NT2/D1 (cell line): ENCODE results near the gene FAM229B.

ENCODE experiments used
- DNase-seq: peaks from one replicate; pipeline ENCODE4 v3.0.0-alpha.2; 2011; ENCODE audit warnings: low read depth, low spot score
- H3K27me3 ChIP-seq: 2 replicates; pipeline ENCODE4 v1.6.0; 2011; ENCODE audit warnings: mild to moderate bottlenecking; ENCODE audit not compliant: insufficient read length, insufficient read depth
- H3K36me3 ChIP-seq: 2 replicates; pipeline ENCODE4 v1.6.1; 2011; ENCODE audit warnings: mild to moderate bottlenecking, low read length, mixed read lengths; ENCODE audit not compliant: insufficient read depth, insufficient read length
- H3K4me1 ChIP-seq: 2 replicates; pipeline ENCODE4 v1.5.1; 2011; ENCODE audit not compliant: insufficient read depth, insufficient read length
- H3K4me3 ChIP-seq: 2 replicates; pipeline ENCODE4 v1.5.1; 2011; ENCODE audit warnings: low read depth; ENCODE audit not compliant: insufficient read length
- H3K9ac ChIP-seq: 2 replicates; pipeline ENCODE4 v1.6.0; 2011; ENCODE audit warnings: low read depth; ENCODE audit not compliant: insufficient read length
- H3K9me3 ChIP-seq: 2 replicates; pipeline ENCODE4 v1.5.1; 2011; ENCODE audit warnings: mild to moderate bottlenecking, low read length; ENCODE audit not compliant: insufficient read depth
- SUZ12 ChIP-seq: IDR thresholded peaks from 2 replicates; pipeline ENCODE4 v1.6.1; 2011; ENCODE audit not compliant: insufficient read length, insufficient read depth; ENCODE audit errors: extremely low read depth
- YY1 ChIP-seq: IDR thresholded peaks from 2 replicates; pipeline ENCODE4 v1.6.1; 2011; ENCODE audit not compliant: insufficient read length, insufficient read depth
- ZNF274 ChIP-seq: IDR thresholded peaks from 2 replicates; pipeline ENCODE4 v1.6.1; 2011; ENCODE audit warnings: mild to moderate bottlenecking, low read depth, low read length

The FAM229B gene

DNA sequence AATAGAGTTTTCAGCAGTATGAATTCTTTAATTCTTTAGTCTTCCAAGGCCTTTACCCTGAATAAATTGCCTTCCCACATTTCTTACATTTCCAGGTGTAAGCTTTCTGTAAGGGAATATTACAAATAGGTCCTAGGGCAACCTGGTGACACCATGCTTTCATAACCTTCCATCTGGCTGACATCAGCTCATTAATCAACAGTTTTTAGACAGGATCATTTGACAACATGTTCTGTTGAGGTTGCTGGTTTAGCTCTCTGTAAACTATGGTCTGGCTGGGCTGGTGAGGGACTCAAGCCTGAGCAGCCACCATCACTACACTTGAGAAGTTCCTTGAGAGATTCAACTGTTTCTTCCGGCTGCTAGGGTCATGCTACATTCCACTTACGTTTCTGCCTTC is 19.2 kb downstream of the FAM229B start:
- TF ChIP-seq YY1 (no peak), SUZ12 (no peak), ZNF274 (no peak)
- Histone ChIP-seq H3K27me3 (no peaks in the 10 kb centered on the region), H3K4me1 (no peaks in the 10 kb centered on the region), H3K9ac (no peak overlapping the region), H3K36me3 (no peaks in the 10 kb centered on the region), H3K4me3 (no peak overlapping the region), H3K9me3 (no peaks in the 10 kb centered on the region)
- DNase-seq, result no peak

DNA sequence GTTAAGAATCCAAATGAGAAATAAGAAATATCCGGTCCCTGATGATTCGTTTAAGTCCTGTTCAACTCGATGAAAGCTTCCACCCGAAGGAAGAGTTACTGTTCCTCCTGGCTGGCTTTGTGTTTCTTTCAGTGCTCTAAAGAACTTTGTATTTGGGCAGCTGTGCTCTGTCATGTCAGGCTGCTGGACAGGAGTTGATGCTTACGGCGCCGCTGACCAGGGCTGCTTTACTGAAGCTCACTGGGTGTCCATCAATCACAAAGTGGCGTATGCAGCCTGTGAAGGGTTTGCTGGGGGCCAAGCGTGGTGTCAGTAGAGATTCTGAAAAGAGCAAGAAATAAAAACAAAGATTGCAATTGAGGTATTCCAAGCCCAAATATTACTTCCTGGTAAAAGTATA is 21.9 kb downstream of the FAM229B start:
- H3K36me3 ChIP-seq, result no peaks in the 10 kb centered on the region
- no peak overlapping the region for H3K9ac ChIP-seq
- no peak for DNase-seq
- no peaks in the 10 kb centered on the region for H3K4me1 ChIP-seq
- no peaks in the 10 kb centered on the region for H3K9me3 ChIP-seq
- H3K4me3 ChIP-seq, result no peak overlapping the region
- TF ChIP-seq SUZ12, result no peak
- TF ChIP-seq YY1, result no peak
- TF ChIP-seq ZNF274, result no peak
- no peaks in the 10 kb centered on the region for H3K27me3 ChIP-seq

DNA sequence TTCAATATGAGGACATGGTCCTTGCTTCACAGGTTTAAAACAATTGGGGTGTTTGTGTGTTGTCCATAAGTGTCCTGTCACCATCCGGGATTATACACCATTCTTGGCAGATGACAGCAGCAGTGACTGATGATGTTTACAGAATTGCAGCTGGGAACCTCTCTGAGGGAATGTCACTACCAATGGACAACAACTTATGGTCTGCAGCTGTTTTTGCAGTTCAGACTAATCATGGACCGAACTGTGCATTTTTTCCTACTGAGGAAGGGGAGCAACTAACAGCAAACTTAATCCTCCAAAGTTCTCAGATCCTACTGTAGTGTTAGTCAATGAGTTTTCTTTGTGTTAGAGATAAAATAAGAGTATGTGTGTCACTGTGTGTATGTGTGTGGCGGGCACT is 26.0 kb downstream of the FAM229B start:
- H3K9ac ChIP-seq, result no peak overlapping the region
- no peaks in the 10 kb centered on the region for H3K4me1 ChIP-seq
- no peak for TF ChIP-seq ZNF274
- TF ChIP-seq SUZ12, result no peak
- TF ChIP-seq YY1, result no peak
- DNase-seq, result no peak
- H3K27me3 ChIP-seq, result no peaks in the 10 kb centered on the region
- no peaks in the 10 kb centered on the region for H3K9me3 ChIP-seq
- H3K36me3 ChIP-seq, result no peaks in the 10 kb centered on the region
- no peak overlapping the region for H3K4me3 ChIP-seq

DNA sequence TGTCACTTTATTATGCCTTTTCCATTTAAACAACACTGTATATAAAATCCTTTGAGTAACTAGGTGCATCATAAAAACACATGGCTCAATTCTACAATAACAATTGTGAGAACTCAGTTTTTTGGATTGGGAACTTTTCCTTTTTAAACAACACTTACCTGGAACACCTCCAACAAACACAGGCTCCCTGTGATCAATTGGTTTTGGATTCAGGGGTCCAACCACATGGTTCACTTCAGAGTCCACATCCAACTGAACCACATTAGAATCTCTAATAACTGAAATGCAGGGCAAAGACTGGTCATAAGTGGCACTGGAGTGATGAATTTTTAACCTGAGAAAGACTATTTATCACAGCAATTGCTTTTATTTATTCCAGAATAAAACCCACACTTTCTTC is 26.5 kb downstream of the FAM229B start:
- no peak overlapping the region for H3K4me3 ChIP-seq
- H3K9ac ChIP-seq, result no peak overlapping the region
- no peaks in the 10 kb centered on the region for H3K27me3 ChIP-seq
- no peaks in the 10 kb centered on the region for H3K36me3 ChIP-seq
- H3K4me1 ChIP-seq, result no peaks in the 10 kb centered on the region
- no peak for DNase-seq
- no peak for TF ChIP-seq SUZ12
- H3K9me3 ChIP-seq, result no peaks in the 10 kb centered on the region

DNA sequence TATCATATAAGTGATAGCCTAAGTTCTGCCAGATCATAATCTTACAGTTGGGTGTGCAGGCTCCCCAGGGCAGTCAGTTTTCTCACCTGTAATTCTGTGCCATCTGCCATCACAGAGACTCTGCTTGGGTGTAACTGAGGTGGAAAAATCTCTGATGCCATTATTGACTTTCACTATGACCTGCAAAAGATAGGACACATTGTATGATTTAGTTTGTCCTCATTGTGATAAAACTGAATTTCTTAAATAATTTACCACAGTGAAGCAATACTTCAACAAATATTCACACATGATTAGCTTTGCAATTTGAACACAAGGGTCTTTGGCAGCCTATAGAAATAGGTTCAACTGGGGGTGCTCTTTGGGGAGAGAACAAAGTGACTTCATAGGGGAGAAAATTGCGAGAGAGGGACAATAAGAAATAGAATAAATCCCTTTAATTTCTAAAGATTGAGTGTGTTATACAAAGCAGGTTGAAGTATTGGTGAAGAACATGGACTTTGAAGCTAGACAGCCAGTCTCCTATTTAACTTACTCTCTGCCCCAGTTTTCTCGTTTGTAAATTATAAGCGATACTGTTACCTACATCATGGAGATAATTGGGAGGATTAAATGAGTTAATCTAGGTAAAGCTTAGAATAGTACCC is 27.3 kb downstream of the FAM229B start:
- no peak for DNase-seq
- Histone ChIP-seq H3K9me3 (no peaks in the 10 kb centered on the region), H3K36me3 (no peaks in the 10 kb centered on the region), H3K4me1 (no peaks in the 10 kb centered on the region), H3K4me3 (no peak overlapping the region), H3K27me3 (no peaks in the 10 kb centered on the region), H3K9ac (no peak overlapping the region)
- TF ChIP-seq YY1 (no peak), SUZ12 (no peak)

DNA sequence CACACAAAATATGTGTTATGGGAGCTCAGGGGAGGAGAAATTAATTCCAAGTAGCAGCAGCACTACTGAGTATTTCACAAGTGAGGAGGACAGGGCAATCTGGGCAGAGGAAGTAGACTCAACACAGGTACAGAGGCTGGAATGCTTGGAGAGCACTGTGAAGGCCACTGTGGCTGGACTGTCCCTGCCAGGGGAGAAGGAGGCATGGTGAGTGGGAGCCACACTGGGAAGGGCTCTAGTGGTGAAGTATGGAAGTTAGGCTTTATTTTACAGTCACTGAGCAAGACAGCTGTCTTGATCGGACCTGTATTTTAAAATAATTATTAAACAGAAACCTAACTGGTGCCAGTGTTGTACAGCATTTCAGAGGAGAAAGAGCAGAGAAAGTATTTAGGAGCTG is 28.8 kb downstream of the FAM229B start:
- no peaks in the 10 kb centered on the region for H3K27me3 ChIP-seq
- H3K36me3 ChIP-seq, result no peaks in the 10 kb centered on the region
- no peaks in the 10 kb centered on the region for H3K9me3 ChIP-seq
- H3K9ac ChIP-seq, result no peak overlapping the region
- no peak overlapping the region for H3K4me3 ChIP-seq
- TF ChIP-seq ZNF274, result no peak
- no peak for DNase-seq
- H3K4me1 ChIP-seq, result no peaks in the 10 kb centered on the region

DNA sequence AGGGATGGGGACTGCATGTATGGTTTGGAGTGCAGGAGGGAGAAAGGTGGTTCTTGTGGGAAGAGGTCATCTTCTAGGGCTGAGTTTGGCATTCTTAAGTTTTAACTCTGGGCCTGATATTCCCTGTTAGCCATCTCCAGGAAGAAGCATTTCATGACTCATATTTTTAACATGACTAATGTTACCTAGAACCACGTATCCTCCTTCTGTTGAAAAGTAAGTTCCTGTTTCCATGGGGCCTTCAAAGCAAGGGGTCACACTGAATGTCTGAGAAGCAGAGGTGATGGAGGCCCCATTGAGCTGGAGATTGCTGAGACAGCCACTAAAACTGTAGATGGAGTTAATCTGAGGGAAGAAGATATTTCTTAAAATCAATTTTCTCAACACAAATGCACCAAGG is 30.2 kb downstream of the FAM229B start:
- Histone ChIP-seq H3K4me1 (no peaks in the 10 kb centered on the region), H3K27me3 (no peaks in the 10 kb centered on the region), H3K4me3 (no peak overlapping the region), H3K9me3 (no peaks in the 10 kb centered on the region), H3K36me3 (no peaks in the 10 kb centered on the region), H3K9ac (no peak overlapping the region)
- TF ChIP-seq SUZ12, result no peak
- TF ChIP-seq ZNF274, result no peak
- no peak for TF ChIP-seq YY1
- no peak for DNase-seq

DNA sequence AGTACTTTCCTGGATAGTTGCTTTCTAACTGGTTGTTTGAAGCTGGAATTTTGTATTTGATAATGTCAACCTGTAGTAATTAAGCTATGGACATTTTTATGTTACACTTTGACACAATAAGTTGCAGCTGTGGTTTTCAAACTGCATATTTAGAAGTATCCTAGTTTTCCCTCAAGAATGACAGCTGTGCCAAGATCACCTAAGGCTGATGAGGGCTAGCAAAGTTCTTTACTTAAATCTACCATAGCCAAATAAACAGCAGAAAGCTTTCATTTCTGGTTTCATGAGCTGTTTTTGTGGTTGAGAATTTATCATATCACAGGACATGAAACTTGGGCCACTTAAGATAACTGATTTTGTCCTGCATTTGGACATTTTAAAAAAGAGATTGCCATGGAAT is 30.6 kb downstream of the FAM229B start:
- Histone ChIP-seq H3K27me3 (no peaks in the 10 kb centered on the region), H3K9me3 (no peaks in the 10 kb centered on the region), H3K4me3 (no peak overlapping the region), H3K36me3 (no peaks in the 10 kb centered on the region), H3K4me1 (no peaks in the 10 kb centered on the region), H3K9ac (no peak overlapping the region)
- DNase-seq, result no peak
- TF ChIP-seq SUZ12 (no peak), ZNF274 (no peak), YY1 (no peak)
